Activated naive CD8-positive, alpha-beta T cell treated with anti-CD3 and anti-CD28 coated beads, Interleukin-2, amount 50 U/mL, for 16 hours (primary cell): ENCODE measurements around the gene TBC1D2B.
A peak's percentile ranks its signal among the peaks of the same experiment; 100 is the strongest.

Experiments used
- DNase-seq: peaks from one replicate; pipeline ENCODE4 v3.0.0-alpha.2; 2020; ENCODE audit warnings: low read depth, low spot score

The TBC1D2B gene

DNA sequence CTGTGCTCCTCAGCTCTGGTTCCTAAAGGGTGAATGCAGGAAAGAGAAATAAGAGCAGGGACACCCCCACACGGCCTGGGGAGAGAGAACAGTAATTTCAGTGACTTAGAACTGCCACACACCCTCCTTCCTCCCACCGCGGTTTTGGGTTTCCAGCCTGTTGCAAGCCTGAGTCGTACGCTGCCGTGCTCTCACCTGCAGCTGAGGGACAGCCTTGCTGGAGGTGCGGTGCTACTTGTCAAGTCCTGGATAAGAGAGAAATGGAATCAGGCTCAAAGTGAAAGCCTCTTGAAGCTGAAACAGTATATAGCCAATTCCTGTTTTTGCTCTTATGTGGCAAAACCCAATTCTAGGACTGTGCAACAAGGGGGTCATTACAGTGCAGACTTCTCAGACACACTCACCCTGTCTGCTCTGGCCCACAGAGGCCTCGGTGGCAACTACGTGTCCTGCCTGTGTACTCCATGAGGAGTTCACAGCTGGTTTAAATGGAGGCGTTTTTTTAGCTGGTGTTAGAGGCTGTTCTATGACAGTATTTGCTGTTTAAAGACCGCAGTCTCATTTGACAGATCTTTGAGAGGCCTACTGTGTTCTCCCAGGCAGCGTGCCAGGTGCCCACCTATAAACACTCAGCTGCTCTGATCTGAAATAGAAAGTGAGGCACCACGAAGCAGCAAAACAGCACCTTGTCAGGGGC lies 42.9 kb downstream of the TBC1D2B start:
- peak; percentile 56 for DNase-seq

DNA sequence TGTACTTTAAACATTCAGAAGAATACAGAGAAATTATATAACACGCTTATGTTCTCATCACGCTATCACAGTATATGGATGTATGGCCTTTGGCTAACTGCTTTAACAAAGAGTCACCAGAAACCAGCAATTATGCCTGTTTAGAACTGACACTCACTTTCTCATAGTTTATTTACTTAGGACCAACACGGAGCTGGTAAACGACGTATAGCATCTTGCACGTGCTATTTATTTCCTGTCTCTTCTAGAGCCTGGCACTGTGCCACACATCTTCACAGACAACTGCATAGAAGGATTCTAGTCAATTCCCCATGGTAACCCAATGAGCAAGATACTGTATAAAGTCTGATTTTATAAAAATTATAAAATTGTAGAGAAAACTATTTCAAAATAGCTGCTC lies 43.6 kb downstream of the TBC1D2B start:
- DNase-seq = no peak

GRCh38 chr15:78032671-78033070 lies 44.8 kb downstream of the TBC1D2B start:
- no peak for DNase-seq

DNA sequence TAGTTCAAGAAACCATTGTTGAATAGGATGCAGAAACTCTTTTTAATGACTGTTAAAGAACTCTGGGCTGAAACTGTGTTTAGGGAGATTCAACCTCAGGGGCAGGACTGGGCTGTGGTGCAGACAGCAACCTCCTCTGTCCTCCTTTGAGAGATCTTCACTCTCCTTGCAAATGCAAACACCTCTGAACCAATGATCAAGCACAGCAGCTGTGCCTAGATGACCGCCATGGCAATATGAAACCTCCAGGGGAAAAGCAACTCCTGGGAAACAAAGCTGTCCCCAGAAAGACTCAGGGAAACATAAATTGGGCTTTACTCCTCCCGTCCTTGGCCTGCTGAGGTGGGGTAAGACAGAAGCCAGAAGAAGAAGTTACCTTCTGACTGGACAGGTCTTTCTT lies 52.6 kb downstream of the TBC1D2B start:
- DNase-seq = no peak

DNA sequence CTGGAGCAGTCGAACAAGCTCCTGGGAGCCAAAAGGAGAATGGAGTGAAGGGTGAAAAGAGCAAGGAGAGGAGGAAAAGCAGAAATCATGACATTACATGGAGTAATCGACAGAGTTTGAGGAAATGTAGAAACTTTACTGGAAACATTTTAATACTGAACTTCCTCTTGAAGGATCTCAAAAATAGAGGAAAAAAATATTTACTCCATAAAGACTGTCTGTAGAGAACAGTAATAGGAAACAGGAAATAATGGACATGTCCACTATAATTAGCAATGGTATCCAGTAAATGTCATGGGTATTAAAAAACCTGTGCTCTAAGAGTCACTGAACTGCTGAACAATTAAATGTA lies 53.0 kb downstream of the TBC1D2B start:
- DNase-seq = no peak

DNA sequence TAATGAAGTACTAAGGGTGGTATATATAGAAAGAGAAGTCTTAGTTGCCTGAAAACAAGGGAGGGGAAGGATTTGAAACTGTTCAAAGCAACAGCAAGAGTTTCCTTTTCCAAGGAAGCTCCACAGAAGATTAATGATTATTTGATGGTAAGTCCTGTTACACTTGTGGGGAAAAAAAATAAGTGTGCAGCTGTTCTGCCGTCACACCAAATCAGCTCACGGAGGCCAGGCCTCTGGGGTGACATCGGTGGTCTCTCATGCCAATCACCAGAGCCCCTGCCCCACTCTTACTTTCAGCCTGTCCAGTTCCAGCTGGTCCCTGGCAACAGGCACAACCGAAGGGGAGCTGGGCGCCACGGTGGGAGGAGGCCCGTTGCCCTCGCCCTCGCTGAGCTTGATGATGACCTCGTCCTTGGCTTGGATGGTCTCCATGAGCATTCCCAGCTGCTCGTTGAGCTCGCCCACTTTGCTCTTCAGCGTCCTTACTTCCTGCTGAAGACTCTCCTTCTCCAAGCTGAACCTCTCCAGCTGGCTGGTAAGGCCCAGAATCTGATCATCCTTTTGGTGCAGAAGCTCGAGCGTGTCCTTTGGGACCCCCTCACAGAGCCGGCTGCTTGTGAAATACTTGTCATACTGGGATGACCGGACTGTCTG lies 53.5 kb downstream of the TBC1D2B start:
- DNase-seq = no peak

DNA sequence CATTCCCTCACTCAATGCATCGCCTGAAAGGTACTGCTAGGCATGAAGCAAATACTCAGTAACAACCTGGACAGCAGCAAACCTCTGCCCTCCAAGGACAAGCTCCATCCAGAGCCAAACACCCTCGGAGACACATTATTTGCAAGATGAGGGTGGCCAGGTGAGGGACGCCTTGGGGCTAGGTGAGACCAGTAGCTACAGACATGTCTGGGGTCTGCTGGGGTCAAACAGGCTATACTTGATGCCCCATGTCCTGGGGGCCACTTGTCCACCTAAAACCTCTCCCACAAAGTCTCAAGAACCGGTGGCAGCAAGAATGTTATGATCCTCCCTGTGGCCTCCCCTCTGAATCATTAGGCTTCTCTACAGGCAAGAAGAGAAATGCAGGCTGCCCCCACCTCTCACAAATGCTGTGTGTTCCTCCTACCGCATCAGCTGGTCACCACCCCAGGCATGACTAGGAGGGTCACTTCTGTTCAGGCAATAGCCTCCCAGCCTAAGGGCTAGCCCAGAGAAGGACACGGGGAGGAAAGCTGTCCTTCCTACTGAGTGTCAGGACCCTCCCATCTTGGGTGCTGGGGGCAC lies 54.3 kb downstream of the TBC1D2B start:
- DNase-seq = no peak

DNA sequence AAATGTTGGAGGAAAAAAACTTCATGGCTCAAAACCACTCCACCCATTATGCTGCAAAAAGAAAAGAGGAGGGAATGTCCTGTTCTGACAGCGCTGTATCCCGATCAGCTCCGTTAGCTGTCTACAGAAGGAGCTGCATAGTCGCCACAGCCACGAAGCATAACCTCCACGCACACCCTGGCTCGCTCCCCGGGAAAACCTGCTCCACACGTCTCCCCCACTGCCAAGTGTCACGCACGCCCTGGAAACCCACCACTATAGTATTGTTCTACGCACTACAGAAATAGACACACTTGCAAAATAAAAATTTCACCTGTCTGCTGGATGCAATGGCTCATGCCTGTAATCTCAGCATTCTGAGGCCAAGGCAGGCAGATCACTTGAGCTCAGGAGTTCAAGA lies 55.8 kb downstream of the TBC1D2B start:
- no peak for DNase-seq

- DNase-seq = no peak
Measured at GRCh38 chr15:78020007-78020406, 57.5 kb downstream of the TBC1D2B start.

DNA sequence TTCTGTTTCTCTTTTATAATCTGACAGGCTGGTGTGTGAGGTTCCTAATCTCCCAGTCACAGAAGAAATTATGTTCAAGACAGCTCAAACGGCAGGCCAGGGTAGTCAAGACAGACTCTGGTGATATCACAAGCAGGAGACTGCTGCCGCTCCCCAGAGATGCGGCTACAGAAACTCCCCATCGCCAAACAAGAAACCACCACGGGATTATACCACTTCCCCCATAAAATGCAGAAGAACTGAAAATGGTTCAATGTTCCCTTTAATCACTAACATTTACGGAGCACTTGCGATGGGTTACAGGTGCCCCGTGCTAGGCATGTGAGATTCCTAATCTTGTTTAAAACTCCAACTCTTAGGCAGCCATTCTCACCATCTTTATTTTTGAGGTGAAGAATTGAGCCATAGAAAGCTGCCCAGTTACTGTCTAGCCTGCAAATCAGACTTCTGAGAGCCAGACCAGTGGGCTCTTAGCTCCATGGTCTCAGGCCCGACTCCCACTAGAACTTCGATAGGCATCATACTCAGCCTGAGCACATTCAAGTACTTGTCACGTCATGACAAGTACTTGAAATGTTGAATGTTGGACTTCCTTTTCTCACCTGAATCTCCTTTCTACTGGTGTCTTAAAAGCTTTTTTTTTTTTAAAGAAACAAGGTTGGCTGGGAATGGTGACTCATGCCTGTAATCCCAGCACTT lies 58.4 kb downstream of the TBC1D2B start:
- DNase-seq = no peak

DNA sequence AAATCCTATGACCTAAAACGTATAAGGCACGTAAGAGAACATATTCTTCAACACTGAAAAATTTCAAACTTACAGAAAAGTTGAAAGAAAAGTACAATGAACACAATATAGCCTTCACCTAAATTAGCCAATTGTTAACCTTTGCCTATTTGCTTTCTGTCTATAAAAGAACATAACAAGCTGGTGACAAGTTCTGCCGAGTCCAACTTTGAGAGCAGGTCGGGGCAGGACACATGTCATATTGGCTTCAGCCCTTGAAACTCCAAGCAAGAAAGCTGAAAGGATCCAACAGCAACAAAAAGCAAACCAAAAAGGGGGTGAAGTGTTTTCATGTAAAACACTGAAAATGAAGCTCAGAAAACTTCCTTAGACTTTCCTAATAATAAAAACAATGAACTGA lies 59.1 kb downstream of the TBC1D2B start:
- DNase-seq = no peak

DNA sequence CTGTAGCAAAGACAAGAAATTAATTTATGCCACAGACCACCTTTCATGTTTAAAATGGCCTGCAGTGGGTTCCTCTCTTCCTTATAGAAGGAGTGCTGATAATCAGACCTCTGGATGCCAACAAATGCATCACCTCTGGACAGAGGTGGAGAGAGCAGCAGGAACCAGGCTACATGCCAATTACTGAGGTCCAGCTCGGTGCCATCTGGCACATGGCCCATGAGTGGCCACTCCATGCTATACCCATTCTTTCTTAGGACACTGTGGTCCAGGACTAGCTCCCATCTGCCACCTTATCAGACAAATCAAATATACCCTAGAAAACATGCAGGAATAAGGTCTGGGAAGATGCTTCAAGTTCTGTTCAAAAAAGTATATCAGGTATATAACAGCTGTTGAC lies 60.7 kb downstream of the TBC1D2B start:
- DNase-seq = no peak

DNA sequence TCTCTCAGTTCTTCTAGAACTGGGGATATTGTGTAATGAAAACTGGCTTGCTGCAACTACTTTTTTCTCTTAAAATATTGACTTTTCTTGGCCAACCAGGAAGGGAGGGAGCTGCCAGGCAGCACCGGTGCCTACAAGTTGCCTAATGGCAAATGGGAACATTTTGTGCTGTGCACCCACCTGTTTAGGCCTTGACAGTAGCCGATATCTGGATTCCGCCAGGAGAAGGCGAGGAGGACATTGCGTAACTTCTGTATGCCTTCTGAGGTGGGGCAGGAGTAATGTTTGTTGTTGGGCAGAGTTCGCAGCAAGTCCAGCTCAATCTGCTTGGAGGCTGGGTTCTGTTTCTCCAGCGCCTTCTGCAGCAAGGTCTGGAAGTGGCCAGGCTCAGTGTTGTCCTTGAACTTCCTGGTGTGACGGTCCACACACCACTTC lies 64.9 kb downstream of the TBC1D2B start:
- DNase-seq = no peak

DNA sequence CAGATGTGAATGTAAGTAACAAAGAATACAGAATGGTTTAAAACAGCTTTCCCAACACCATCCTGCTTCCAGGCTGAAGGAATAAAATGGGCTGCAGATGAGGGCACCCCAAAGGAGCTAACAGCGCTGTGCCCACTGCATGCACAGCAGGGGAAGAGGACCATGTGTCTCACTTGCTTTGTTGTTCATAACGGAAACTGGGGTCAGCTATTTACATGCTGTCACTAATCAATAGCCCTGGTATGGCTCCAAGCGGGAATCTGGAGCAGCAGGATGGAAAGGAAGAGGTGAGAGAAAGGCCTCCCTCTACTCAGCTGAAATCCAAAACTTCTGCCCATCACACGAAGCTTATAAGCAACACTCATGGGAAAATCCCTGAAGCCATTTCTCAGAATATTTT lies 67.4 kb downstream of the TBC1D2B start:
- DNase-seq = no peak

DNA sequence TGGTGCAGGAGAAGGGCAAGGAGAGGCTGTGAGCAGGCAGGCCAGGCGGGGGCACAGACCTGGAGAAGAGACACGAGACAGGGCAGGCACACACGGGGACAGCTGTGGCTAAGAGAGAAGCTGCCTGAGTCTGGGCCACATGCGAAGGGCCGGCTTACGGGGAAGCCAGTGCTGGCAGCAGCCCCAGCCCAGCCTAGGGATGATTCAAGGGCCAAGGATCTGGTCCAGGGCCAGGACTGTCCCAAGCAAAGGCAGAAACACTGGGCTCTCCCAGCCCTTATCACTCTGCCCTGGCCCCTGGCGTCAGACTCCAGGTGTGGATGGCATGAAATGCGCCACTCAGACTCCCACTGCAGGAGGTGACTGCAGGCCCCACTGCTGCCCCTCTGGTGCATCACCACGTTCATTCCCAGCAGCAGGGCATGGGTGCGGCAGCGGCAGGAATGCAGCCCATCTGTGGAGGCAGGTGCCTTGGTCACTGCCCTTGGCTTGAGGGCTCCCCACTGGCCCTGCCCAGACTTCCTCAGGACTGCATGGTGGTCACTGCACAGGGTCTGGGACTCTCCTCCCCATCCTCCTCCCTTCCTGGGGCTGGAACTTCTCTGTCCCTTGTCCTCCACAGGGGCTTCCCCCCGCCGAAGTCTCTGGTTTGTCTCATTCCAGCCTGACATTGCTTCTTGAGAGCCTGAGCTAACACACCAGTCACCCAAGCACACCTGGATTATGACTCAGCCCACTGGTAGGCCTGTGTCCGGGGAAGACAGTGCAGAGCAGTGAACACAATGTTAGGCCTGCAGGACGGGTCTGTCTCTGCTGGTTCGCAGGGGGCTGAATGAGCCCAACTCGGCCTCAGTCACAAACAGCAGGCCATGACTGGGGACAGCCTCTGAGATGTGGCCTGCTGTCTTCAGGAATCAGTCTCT lies 69.3 kb downstream of the TBC1D2B start:
- DNase-seq = no peak

GRCh38 chr15:78007211-78007931 lies 70.1 kb downstream of the TBC1D2B start:
- DNase-seq = no peak

- no peak for DNase-seq
Measured at GRCh38 chr15:78006567-78007205, 70.8 kb downstream of the TBC1D2B start.

DNA sequence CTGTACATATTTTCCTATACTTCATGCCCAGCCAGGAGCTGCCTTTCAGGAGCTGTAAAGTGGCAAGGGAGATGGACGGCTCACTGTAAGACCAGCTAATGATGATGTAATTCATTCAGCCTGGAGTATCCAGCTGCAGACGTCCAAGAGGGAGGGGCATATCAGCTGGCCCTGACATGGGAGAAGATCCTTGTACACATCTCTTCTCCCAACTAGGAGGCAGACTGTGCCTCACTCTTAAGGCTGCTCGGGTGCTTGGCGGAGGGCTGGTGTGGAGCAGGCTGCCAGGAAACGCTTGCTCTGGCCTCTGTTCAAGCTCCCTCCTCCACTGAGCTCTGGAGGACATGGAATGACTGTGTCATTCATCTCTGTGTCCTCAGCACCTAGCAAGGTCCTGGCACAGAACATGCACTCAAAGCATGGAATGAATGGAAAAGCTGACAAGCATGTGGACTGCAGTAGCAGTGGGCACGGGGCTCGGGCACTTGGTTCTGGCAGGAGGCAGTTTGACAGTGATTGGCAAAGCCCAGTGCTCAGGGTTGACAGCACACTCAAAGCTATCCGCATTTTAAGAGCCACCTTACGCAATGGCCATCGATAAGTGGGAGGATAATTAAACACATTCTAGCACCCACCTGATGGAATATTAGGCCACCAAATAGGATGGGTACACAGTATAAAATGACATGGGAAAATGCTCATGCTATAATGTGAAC lies 72.4 kb downstream of the TBC1D2B start:
- DNase-seq = no peak

GRCh38 chr15:78004222-78004727 lies 73.2 kb downstream of the TBC1D2B start:
- no peak for DNase-seq
